DND-41 (cell line): ENCODE results near the gene SENP8.

Experiments
- CTCF ChIP-seq: IDR thresholded peaks from 2 replicates; pipeline ENCODE4 v1.5.1; 2012; ENCODE audit warnings: borderline replicate concordance, low read length, moderate library complexity, mild to moderate bottlenecking; ENCODE audit not compliant: poor library complexity, severe bottlenecking; ENCODE audit errors: extremely low read depth
- EZH2 ChIP-seq: IDR thresholded peaks from 3 replicates; pipeline ENCODE4 v1.6.1; 2012; ENCODE audit warnings: borderline replicate concordance, low read depth, mild to moderate bottlenecking, moderate library complexity, low read length, inconsistent platforms; ENCODE audit not compliant: severe bottlenecking

- TF ChIP-seq CTCF (no peak), EZH2 (no peak)
Observed at GRCh38 chr15:72131922-72132321, 13.7 kb downstream of the SENP8 start.
